B cell (primary cell): ENCODE data around the gene POU2F3. TPM values are rescaled to one million over a fixed set of nuclear protein-coding genes. Genes with fewer than 3 reads are reported as not detected.
A peak's percentile ranks its signal among the peaks of the same experiment; 100 is the strongest.

Experiments used
- ATAC-seq: fragments of 200-7000 bp; cut with Tn5 transposase; one replicate; pipeline ENCODE4 v1.10.0; 2021; ENCODE audit warnings: low read depth, mild to moderate bottlenecking, moderate number of reproducible peaks, moderate library complexity
- CTCF ChIA-PET: fragments of 350-600 bp; sonication (Branson Sonifier 250); formaldehyde crosslinking; loops from one replicate; lab custom pipeline; 2021; ENCODE audit warnings: antibody characterized with exemption, inconsistent platforms; lab: Charles Lee
- POLR2A ChIA-PET: fragments of 350-600 bp; sonication (Branson Sonifier 250); formaldehyde crosslinking; loops from one replicate; lab custom pipeline; 2021; ENCODE audit warnings: antibody characterized with exemption; lab: Charles Lee
- DNase-seq: peaks from one replicate; pipeline ENCODE4 v3.0.0; 2013
- H2AFZ ChIP-seq: 2 replicates; pipeline ENCODE4 v1.6.1; 2012; ENCODE audit warnings: mild to moderate bottlenecking, low read depth, low read length; ENCODE audit not compliant: insufficient read depth, poor library complexity, severe bottlenecking
- H3K27ac ChIP-seq, 2 donors: 1 replicate in 1 of 2; 2 replicates in 1 of 2; pipeline ENCODE4 v1.5.1; 2012 to 2013; ENCODE audit warnings: low read length in 2 of 2, mild to moderate bottlenecking in 2 of 2, moderate library complexity in 1 of 2
- H3K27me3 ChIP-seq, 4 experiments: fragments of 200-600 bp in 1 of 4; sonication (generic) in 1 of 4; replicated peaks in 1 of 4; 1 replicate in 2 of 4; 2 replicates in 2 of 4; pipeline versions ENCODE4 v1.6.1 to v1.7.0; 2013 to 2016; ENCODE audit warnings: low read length in 3 of 4, mild to moderate bottlenecking in 2 of 4, mixed read lengths in 1 of 4, moderate library complexity in 1 of 4; ENCODE audit not compliant: insufficient read depth in 4 of 4, control insufficient read depth in 3 of 4; ENCODE audit errors: control extremely low read depth in 1 of 4
- H3K36me3 ChIP-seq, 2 experiments: replicated peaks in 1 of 2; 1 replicate in 1 of 2; 2 replicates in 1 of 2; pipeline versions ENCODE4 v1.6.1 to v1.7.1; 2013; ENCODE audit warnings: low read length in 1 of 2; ENCODE audit not compliant: insufficient read depth in 2 of 2, control insufficient read depth in 1 of 2; ENCODE audit errors: control extremely low read depth in 1 of 2, extremely low read depth in 1 of 2
- H3K4me1 ChIP-seq, 2 donors: fragments of 200-600 bp in 1 of 2; sonication (generic) in 1 of 2; 1 replicate in 1 of 2; 2 replicates in 1 of 2; pipeline versions ENCODE4 v1.5.1 to v1.6.1; 2013 to 2017; ENCODE audit warnings: low read length in 2 of 2; ENCODE audit not compliant: control insufficient read depth in 2 of 2, insufficient read depth in 2 of 2
- H3K4me2 ChIP-seq: replicated peaks from 2 replicates; pipeline ENCODE3; 2012; ENCODE audit warnings: mild to moderate bottlenecking, low read depth, low read length; ENCODE audit not compliant: poor library complexity, severe bottlenecking
- H3K4me3 ChIP-seq, 5 experiments: fragments of 200-600 bp in 1 of 5; sonication (generic) in 1 of 5; 1 replicate in 3 of 5; 2 replicates in 2 of 5; pipeline versions ENCODE4 v1.5.1 to v1.7.0; 2011 to 2016; ENCODE audit warnings: low read length in 4 of 5, mild to moderate bottlenecking in 4 of 5, low read depth in 2 of 5, control low read depth in 1 of 5, moderate library complexity in 1 of 5; ENCODE audit not compliant: insufficient read depth in 1 of 5; ENCODE audit errors: control extremely low read depth in 1 of 5, extremely low read depth in 1 of 5
- H3K79me2 ChIP-seq: fragments of 200-600 bp; sonication (generic); one replicate; pipeline ENCODE4 v1.6.0; 2016; ENCODE audit warnings: low read length; ENCODE audit not compliant: control insufficient read depth, insufficient read depth
- H3K9ac ChIP-seq: fragments of 200-600 bp; sonication (generic); 2 replicates; pipeline ENCODE4 v1.6.1; 2017; ENCODE audit warnings: mild to moderate bottlenecking, low read length, moderate library complexity
- H3K9me3 ChIP-seq, 3 donors: one replicate each; pipeline versions ENCODE4 v1.6.1 to v1.7.1; 2013; ENCODE audit warnings: low read length in 2 of 3; ENCODE audit not compliant: control insufficient read depth in 2 of 3, insufficient read depth in 1 of 3; ENCODE audit errors: control extremely low read depth in 1 of 3
- H4K20me1 ChIP-seq: 2 replicates; pipeline ENCODE4 v1.6.0; 2012; ENCODE audit warnings: mild to moderate bottlenecking, low read length; ENCODE audit not compliant: insufficient read depth, control insufficient read depth, poor library complexity, severe bottlenecking
- H3K27ac Mint-ChIP-seq: one replicate; pipeline ENCODE4 v1.8.0; 2021; ENCODE audit warnings: mixed read lengths
- H3K27me3 Mint-ChIP-seq: one replicate; pipeline ENCODE4 v1.8.0; 2021; ENCODE audit warnings: mixed read lengths
- H3K4me1 Mint-ChIP-seq: one replicate; pipeline ENCODE4 v1.8.0; 2021; ENCODE audit warnings: mixed read lengths
- H3K4me3 Mint-ChIP-seq: one replicate; pipeline ENCODE4 v1.8.0; 2021; ENCODE audit warnings: mixed read lengths
- H3K9me3 Mint-ChIP-seq: one replicate; pipeline ENCODE4 v1.8.0; 2022; ENCODE audit warnings: mixed read lengths; ENCODE audit not compliant: insufficient read depth
- CTCF ChIP-seq: fragments of 200-600 bp; IDR thresholded peaks from one replicate; pipeline ENCODE4 v1.8.0; 2022; ENCODE audit warnings: antibody characterized with exemption, mild to moderate bottlenecking
- EZH2 ChIP-seq: IDR thresholded peaks from 2 replicates; pipeline ENCODE4 v1.6.1; 2012; ENCODE audit warnings: borderline replicate concordance, low read depth, mild to moderate bottlenecking, moderate library complexity, low read length; ENCODE audit not compliant: insufficient read depth, poor library complexity, severe bottlenecking
- WGBS: methylation state at CpG from one replicate; pipeline ENCODE4 v1.1.5; 2013; ENCODE audit warnings: missing lambda C conversion rate; ENCODE audit not compliant: insufficient coverage; 5-methylcytosine and 5-hydroxymethylcytosine counted together
- intact Hi-C: fragments of 100-400 bp; cut with micrococcal nuclease; formaldehyde crosslinking; loops from one replicate; pipeline ENCODE4 v1.10.0; 2022
- polyA plus RNA-seq: library from polyadenylated mRNA; depleted of rRNA; stranded (reverse); fragments of >200 nt; gene quantifications from 2 replicates; pipeline ENCODE4 v1.2.3, GENCODE V29; 2012
- total RNA-seq, 2 donors: library from RNA; stranded (reverse); fragments of 120-200 nt in 1 of 2; gene quantifications; 1 replicate in 1 of 2; 2 replicates in 1 of 2; pipeline versions ENCODE4 v1.2.3 to v1.2.4, GENCODE V29; 2013 to 2022

The POU2F3 gene
- total and polyA plus RNA-seq, 2 donors (not counting 1 experiment from before 2014, with no cell fraction given), result not detected

- peaks cover 47% of the 10 kb centered on the region for H4K20me1 ChIP-seq
- H3K4me2 ChIP-seq, result peak overlapping the region; percentile 97
- peaks cover 3 to 55% (median 42%) of the 10 kb centered on the region in 4 experiments for H3K27me3 ChIP-seq
- 44% methylated on average over 14 of the region's 18 CpGs for WGBS
- peaks cover 0 to 3% (median 1%) of the 10 kb centered on the region in 3 donors for H3K9me3 ChIP-seq
- no peaks in the 10 kb centered on the region for H3K36me3 ChIP-seq
- POLR2A ChIA-PET, result no interaction called here
- H3K79me2 ChIP-seq, result peaks cover 25% of the 10 kb centered on the region
- Mint-ChIP-seq H3K4me1 (peaks cover 35% of the 10 kb centered on the region), H3K27ac (no peak overlapping the region), H3K9me3 (no peaks in the 10 kb centered on the region), H3K4me3 (peak overlapping the region; percentile 93), H3K27me3 (peaks cover 54% of the 10 kb centered on the region)
- no peak overlapping the region for H3K27ac ChIP-seq
- H3K4me1 ChIP-seq, result peaks cover 22 to 40% of the 10 kb centered on the region in 2 donors
- ATAC-seq, result no peak
- peak overlapping the region; percentile 77 for H3K9ac ChIP-seq
- DNase-seq, result peak; percentile 21
- peak overlapping the region; percentile 42 to 77 (median 75) for H3K4me3 ChIP-seq
- TF ChIP-seq EZH2, result no peak
- no peak for TF ChIP-seq CTCF
- intact Hi-C loops, result loop anchor here (5.0 to 10.0 kb wide), 4 partner anchors 87 to 957 kb away; partner anchors contain the start of genes GRIK4, NECTIN1 and SC5D
- CTCF ChIA-PET, result interaction anchor here (1.1 to 1.4 kb wide), 2 partner anchors 68 to 347 kb away, joined by 3 to 5 read pairs; no protein-coding TSS in a partner anchor
- H2AFZ ChIP-seq, result peak overlapping the region; percentile 82
Observed at GRCh38 chr11:120337355-120338106, 97.6 kb downstream of the POU2F3 start.
